NCI-H2171 treated with DMSO at 0.1 percent for 48 hours (cell line): ENCODE results near the gene TOP1.

Experiments
- DNase-seq: peaks from one replicate; lab custom pipeline; 2025; lab: John Stamatoyannopoulos, UW

The TOP1 gene

GRCh38 chr20:41038149-41038877 lies 9.7 kb downstream of the TOP1 start:
- DNase-seq = no peak

- no peak for DNase-seq
Observed at GRCh38 chr20:41038878-41039404, 10.3 kb downstream of the TOP1 start.

GRCh38 chr20:41040855-41041254 lies 12.2 kb downstream of the TOP1 start:
- no peak for DNase-seq

- DNase-seq = no peak
Observed at GRCh38 chr20:41041693-41042092, 13.1 kb downstream of the TOP1 start.

GRCh38 chr20:41044409-41045062 lies 15.9 kb downstream of the TOP1 start:
- no peak for DNase-seq

GRCh38 chr20:41045671-41046070 lies 17.0 kb downstream of the TOP1 start:
- no peak for DNase-seq

GRCh38 chr20:41046716-41047115 lies 18.1 kb downstream of the TOP1 start:
- no peak for DNase-seq

GRCh38 chr20:41047279-41047974 lies 18.8 kb downstream of the TOP1 start:
- DNase-seq = peak; percentile 58

GRCh38 chr20:41047975-41048305 lies 19.3 kb downstream of the TOP1 start:
- DNase-seq = peak; percentile 58

GRCh38 chr20:41048461-41049301 lies 20.1 kb downstream of the TOP1 start:
- no peak for DNase-seq

GRCh38 chr20:41049451-41049850 lies 20.8 kb downstream of the TOP1 start:
- no peak for DNase-seq

GRCh38 chr20:41050361-41051008 lies 21.9 kb downstream of the TOP1 start:
- DNase-seq = no peak

GRCh38 chr20:41051009-41051825 lies 22.6 kb downstream of the TOP1 start:
- no peak for DNase-seq

- DNase-seq = no peak
Observed at GRCh38 chr20:41052742-41053419, 24.3 kb downstream of the TOP1 start.

GRCh38 chr20:41054070-41054846 lies 25.6 kb downstream of the TOP1 start:
- no peak for DNase-seq

- peak; percentile 19 for DNase-seq
Observed at GRCh38 chr20:41054847-41055230, 26.2 kb downstream of the TOP1 start.

GRCh38 chr20:41055679-41056078 lies 27.1 kb downstream of the TOP1 start:
- DNase-seq = no peak

GRCh38 chr20:41057999-41058673 lies 29.5 kb downstream of the TOP1 start:
- no peak for DNase-seq
